T-helper 9 cell (primary cell): ENCODE data around the gene GLOD4.
A peak's percentile ranks its signal among the peaks of the same experiment; 100 is the strongest.
"Not testable (repeated sequence)": the region's sequence is repeated elsewhere in the genome, so short reads cannot be mapped to it uniquely, and the experiment has no call there.

Experiments used
- DNase-seq: peaks from one replicate; pipeline ENCODE4 v3.0.0-alpha.2; 2020

GLOD4 gene

GRCh38 chr17:802481-802880, 20.4 kb upstream of the GLOD4 start:
- no peak for DNase-seq

- no peak for DNase-seq
Observed at GRCh38 chr17:801660-802059, 19.6 kb upstream of the GLOD4 start.

- no peak for DNase-seq
Observed at GRCh38 chr17:800446-801242, 18.6 kb upstream of the GLOD4 start.

- no peak for DNase-seq
Observed at GRCh38 chr17:799261-799660, 17.2 kb upstream of the GLOD4 start.

GRCh38 chr17:798246-798645, 16.2 kb upstream of the GLOD4 start:
- no peak for DNase-seq

GRCh38 chr17:797236-797840, 15.3 kb upstream of the GLOD4 start:
- no peak for DNase-seq

- no peak for DNase-seq
Observed at GRCh38 chr17:796609-797008, 14.5 kb upstream of the GLOD4 start.

- no peak for DNase-seq
Observed at GRCh38 chr17:795721-796120, 13.6 kb upstream of the GLOD4 start.

GRCh38 chr17:795276-795675, 13.2 kb upstream of the GLOD4 start:
- DNase-seq = no peak

- DNase-seq = peak; percentile 16
Observed at GRCh38 chr17:794876-795275, 12.8 kb upstream of the GLOD4 start.

GRCh38 chr17:792277-792676, 10.2 kb upstream of the GLOD4 start:
- no peak for DNase-seq

GRCh38 chr17:791829-792228, 9.7 kb upstream of the GLOD4 start:
- no peak for DNase-seq

GRCh38 chr17:790874-791247, 8.8 kb upstream of the GLOD4 start:
- not testable (repeated sequence) for DNase-seq

GRCh38 chr17:789931-790873, 8.1 kb upstream of the GLOD4 start:
- DNase-seq = not testable (repeated sequence)

- DNase-seq = no peak
Observed at GRCh38 chr17:789160-789840, 7.2 kb upstream of the GLOD4 start.

GRCh38 chr17:788551-788950, 6.5 kb upstream of the GLOD4 start:
- DNase-seq = no peak

- DNase-seq = no peak
Observed at GRCh38 chr17:787641-788221, 5.7 kb upstream of the GLOD4 start.

GRCh38 chr17:785901-786300, 3.8 kb upstream of the GLOD4 start:
- DNase-seq = not testable (repeated sequence)

- no peak for DNase-seq
Observed at GRCh38 chr17:784143-784542, 2.1 kb upstream of the GLOD4 start.

GRCh38 chr17:778096-778495, 4.0 kb downstream of the GLOD4 start:
- DNase-seq = no peak

GRCh38 chr17:774313-774584, 7.8 kb downstream of the GLOD4 start:
- DNase-seq = no peak

- no peak for DNase-seq
Observed at GRCh38 chr17:773467-774312, 8.4 kb downstream of the GLOD4 start.
